DMS53 treated with DMSO at 0.1 percent for 48 hours (cell line): ENCODE results near the gene AURKA.
"Not testable (repeated sequence)": the region's sequence is repeated elsewhere in the genome, so short reads cannot be mapped to it uniquely, and the experiment has no call there.

ENCODE experiments used
- DNase-seq: peaks from one replicate; lab custom pipeline; 2025; ENCODE audit not compliant: unreplicated experiment; lab: John Stamatoyannopoulos, UW

AURKA gene

GRCh38 chr20:56391596-56392131 lies 351 bp downstream of the AURKA start:
- DNase-seq: no peak

- no peak for DNase-seq
These were observed 978 bp downstream of the AURKA start for GRCh38 chr20:56391037-56391436.

- not testable (repeated sequence) for DNase-seq
These were observed 1.6 kb downstream of the AURKA start for GRCh38 chr20:56390396-56390795.

DNA sequence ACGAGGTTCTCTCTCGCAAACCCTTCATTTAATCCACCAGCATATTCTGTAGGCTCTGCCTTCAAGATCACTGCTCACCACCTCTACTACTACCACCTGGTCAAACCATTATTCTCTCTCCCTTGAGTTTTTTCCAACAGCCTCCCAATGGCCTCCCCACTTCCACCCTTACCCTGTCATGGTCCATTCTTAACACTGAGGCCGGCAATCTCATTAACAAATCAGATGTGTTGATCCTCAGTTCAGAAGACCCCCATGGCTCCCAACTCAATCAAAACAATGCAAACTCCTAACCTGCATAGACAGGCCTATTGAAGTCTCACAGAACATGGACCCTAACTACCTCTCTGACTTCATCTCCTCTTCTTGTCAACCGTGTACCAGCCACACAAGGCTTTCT lies 2.2 kb downstream of the AURKA start:
- no peak for DNase-seq

- DNase-seq: no peak
These were observed 3.1 kb downstream of the AURKA start for GRCh38 chr20:56388882-56389281.

- DNase-seq: no peak
These were observed 5.8 kb downstream of the AURKA start for GRCh38 chr20:56386219-56386618.

- DNase-seq: no peak
These were observed 6.9 kb downstream of the AURKA start for GRCh38 chr20:56385130-56385529.

- no peak for DNase-seq
These were observed 8.7 kb downstream of the AURKA start for GRCh38 chr20:56383334-56383733.

DNA sequence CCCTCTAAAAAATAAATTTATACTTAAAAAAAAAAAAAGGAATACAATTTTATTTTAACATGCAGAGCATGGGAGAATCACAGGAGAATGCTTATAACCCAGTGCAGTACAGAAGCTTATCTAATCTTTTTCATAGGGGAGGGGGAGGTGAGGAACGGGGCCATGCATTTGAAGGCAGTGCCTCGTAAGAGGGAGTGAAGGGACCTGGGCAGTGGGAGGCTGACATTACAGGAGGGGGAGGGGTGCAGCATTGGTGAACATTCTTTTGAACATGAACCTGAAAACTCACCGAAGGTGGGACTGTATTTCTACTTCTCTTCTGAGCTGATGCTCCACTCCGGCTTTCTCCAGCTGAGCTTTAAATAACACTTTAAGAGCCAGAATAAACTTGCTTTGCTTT lies 9.3 kb downstream of the AURKA start:
- DNase-seq: no peak

GRCh38 chr20:56381501-56381900 lies 10.5 kb downstream of the AURKA start:
- no peak for DNase-seq

GRCh38 chr20:56380375-56380774 lies 11.6 kb downstream of the AURKA start:
- DNase-seq: no peak

- no peak for DNase-seq
These were observed 13.6 kb downstream of the AURKA start for GRCh38 chr20:56378386-56378785.

DNA sequence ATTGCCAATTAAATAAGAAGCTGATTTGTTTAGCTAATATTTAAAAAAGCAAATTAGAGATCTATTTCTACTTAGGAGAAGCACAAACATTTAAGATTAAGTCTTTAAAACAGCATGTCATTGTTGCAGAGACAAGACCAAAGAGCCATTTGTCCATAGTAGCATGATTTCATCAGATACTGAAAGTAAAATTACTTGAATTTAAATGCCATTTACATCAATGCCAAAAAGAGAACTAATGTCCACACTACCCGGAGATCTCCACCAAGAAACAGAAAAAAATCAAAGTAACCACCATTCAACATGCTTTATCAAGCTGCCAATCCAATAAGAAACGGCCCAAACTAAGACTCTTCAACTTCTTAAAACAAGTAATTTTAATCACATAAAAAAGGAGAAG lies 15.7 kb downstream of the AURKA start:
- DNase-seq: no peak

DNA sequence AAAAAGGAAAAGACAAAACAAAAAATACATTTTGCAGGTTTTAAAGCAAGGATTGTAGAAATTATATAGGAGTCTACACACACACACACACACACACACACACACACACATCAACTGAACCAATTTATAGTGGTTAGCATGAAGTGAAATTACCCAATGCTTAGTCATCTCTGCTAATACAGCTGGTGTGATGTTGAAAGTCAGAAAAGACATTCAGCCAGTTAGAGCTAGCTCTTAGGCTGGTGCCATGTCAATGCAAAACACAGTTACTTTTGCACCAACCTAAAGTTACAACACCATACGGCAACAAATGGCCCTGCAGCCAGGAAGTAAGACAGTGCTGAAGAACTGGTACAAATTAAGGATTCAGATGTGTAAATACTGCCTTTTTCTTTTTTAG lies 18.1 kb downstream of the AURKA start:
- DNase-seq: no peak

GRCh38 chr20:56372850-56373249 lies 19.2 kb downstream of the AURKA start:
- no peak for DNase-seq

DNA sequence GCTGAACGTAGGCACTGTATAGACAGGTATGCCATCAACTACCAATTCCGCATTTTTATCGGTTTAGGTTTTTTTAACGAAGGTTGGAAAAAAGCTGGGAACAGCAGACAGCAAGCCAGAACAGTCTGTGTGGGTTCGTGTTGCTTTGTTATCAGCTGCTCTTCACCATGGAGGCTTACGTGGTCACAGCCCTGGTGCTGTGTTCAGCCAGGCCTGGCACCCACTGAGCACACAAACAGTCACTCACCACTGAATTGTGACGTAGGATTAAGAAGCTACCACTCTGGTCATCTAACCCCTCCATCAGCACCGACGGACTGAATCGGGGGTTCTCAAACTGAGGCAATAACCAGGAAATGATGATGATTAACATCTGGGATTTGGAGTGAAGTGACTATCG lies 20.0 kb downstream of the AURKA start:
- DNase-seq: no peak

DNA sequence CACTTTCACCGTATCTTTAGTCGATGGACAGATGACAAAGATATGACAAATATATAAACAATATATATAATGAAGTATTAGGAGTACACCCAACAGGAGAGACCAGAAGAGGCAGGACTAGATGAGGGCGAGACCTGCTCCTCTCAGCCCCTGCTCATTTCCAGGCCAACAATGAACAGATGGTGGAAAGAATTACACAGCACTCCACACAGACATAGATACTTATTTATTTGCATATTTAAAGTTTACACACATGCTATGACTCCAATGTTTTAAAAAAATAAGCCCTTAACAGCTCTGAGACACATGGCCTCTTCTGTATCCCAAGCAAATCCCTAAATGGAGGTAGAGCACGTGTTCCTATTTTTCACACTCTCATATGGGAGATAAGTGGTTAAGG lies 22.8 kb downstream of the AURKA start:
- no peak for DNase-seq

DNA sequence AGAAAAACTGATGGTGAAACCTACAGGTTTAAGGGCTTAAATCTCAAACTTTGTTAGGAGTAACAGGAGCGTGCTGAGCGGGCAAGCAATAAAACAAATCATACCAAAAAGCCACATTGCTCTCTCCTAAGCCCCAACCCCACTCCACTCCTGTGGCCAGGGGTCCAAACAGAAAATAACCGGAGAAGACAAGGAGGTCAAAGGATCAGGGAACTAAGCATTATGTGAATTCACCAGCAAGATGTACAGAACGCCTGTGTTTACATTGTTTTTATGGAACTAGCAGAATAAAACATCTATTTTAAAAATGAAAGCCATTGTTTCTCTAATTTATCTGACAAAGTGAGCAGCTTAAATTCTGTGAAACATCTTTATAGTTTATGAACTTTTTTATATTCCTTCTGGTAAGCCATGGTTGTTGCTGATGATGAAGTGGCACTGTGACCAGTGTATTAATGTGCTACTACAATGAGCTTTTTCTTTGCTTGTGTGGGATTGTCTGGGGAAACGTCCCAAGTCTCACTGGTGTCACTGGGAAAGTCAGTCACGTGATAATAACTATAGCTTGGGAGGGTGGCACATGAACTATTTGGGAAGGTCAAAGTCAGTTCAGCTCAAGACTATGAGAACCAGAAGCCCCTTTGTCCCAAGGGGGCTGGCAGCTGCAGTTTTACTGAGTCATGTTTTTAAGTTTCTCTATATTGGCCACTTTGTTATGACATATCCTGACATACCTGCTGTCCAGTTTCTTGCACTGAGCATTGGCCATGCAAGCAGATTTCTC lies 23.5 kb downstream of the AURKA start:
- no peak for DNase-seq

- no peak for DNase-seq
These were observed 28.5 kb downstream of the AURKA start for GRCh38 chr20:56363491-56363890.

GRCh38 chr20:56362833-56363413 lies 29.1 kb downstream of the AURKA start:
- no peak for DNase-seq

DNA sequence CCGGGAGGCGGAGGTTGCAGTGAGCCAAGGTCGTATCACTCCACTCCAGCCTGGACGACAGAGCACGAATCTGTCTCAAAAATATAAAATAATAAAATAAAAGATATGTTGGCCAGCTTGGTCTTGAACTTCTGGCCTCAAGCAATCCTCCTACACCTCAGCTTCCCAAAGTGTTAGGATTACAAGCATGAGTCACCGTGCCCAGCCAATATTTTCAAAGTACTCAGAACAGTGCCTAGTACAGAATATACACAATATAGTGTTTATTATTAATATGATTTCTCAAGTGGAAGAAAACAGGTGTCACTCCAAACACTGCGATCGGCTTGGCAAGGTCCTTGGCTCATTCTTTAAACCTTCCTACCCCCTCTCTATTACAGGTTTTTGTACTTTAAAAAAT lies 30.1 kb downstream of the AURKA start:
- no peak for DNase-seq

- no peak for DNase-seq
These were observed 31.2 kb downstream of the AURKA start for GRCh38 chr20:56360908-56361205.
